KG1 (cell line): ENCODE data around the gene MGA.

ENCODE experiments used
- DNase-seq: peaks from one replicate; lab custom pipeline; 2025; lab: John Stamatoyannopoulos, UW

Gene MGA

GRCh38 chr15:41782371-41783282 lies 122.4 kb downstream of the MGA start:
- no peak for DNase-seq

- DNase-seq: no peak
Measured at GRCh38 chr15:41783296-41783695, 123.1 kb downstream of the MGA start.

- DNase-seq: no peak
Measured at GRCh38 chr15:41788262-41788661, 128.1 kb downstream of the MGA start.

- no peak for DNase-seq
Measured at GRCh38 chr15:41789236-41789635, 129.0 kb downstream of the MGA start.

- no peak for DNase-seq
Measured at GRCh38 chr15:41789662-41790061, 129.5 kb downstream of the MGA start.

GRCh38 chr15:41790169-41790568 lies 130.0 kb downstream of the MGA start:
- DNase-seq: no peak

- DNase-seq: no peak
Measured at GRCh38 chr15:41790756-41791546, 130.7 kb downstream of the MGA start.

- no peak for DNase-seq
Measured at GRCh38 chr15:41791547-41791937, 131.3 kb downstream of the MGA start.

GRCh38 chr15:41792000-41792637 lies 131.9 kb downstream of the MGA start:
- DNase-seq: no peak

GRCh38 chr15:41794081-41794480 lies 133.9 kb downstream of the MGA start:
- DNase-seq: no peak

- no peak for DNase-seq
Measured at GRCh38 chr15:41795996-41796856, 136.0 kb downstream of the MGA start.

- DNase-seq: no peak
Measured at GRCh38 chr15:41797201-41797944, 137.2 kb downstream of the MGA start.

GRCh38 chr15:41798607-41799487 lies 138.6 kb downstream of the MGA start:
- no peak for DNase-seq

- DNase-seq: no peak
Measured at GRCh38 chr15:41799488-41799805, 139.2 kb downstream of the MGA start.

- no peak for DNase-seq
Measured at GRCh38 chr15:41801185-41801584, 141.0 kb downstream of the MGA start.

GRCh38 chr15:41801850-41802455 lies 141.7 kb downstream of the MGA start:
- no peak for DNase-seq

- no peak for DNase-seq
Measured at GRCh38 chr15:41804361-41804760, 144.2 kb downstream of the MGA start.

- no peak for DNase-seq
Measured at GRCh38 chr15:41804916-41805666, 144.9 kb downstream of the MGA start.

GRCh38 chr15:41805711-41806110 lies 145.5 kb downstream of the MGA start:
- no peak for DNase-seq
